OCI-LY3 (cell line): Measurements from ENCODE around the gene HIVEP3.

Experiments used
- EZH2phosphoT487 ChIP-seq: fragments of 200-600 bp; shearing (Covaris generic); IDR thresholded peaks from 2 replicates; pipeline ENCODE4 v1.6.1; 2018; ENCODE audit warnings: antibody characterized with exemption, mixed run types, low read depth
- TF ChIP-seq, protein P1 (sequence below): fragments of 200-600, 300-600 bp; sonication (generic); IDR thresholded peaks from 2 replicates; pipeline ENCODE4 v1.5.1; 2014; ENCODE audit warnings: antibody characterized with exemption, low read length, low read depth

GRCh38 chr1:41614818-41615217, 303.9 kb downstream of the HIVEP3 start:
- TF ChIP-seq, protein P1, sequence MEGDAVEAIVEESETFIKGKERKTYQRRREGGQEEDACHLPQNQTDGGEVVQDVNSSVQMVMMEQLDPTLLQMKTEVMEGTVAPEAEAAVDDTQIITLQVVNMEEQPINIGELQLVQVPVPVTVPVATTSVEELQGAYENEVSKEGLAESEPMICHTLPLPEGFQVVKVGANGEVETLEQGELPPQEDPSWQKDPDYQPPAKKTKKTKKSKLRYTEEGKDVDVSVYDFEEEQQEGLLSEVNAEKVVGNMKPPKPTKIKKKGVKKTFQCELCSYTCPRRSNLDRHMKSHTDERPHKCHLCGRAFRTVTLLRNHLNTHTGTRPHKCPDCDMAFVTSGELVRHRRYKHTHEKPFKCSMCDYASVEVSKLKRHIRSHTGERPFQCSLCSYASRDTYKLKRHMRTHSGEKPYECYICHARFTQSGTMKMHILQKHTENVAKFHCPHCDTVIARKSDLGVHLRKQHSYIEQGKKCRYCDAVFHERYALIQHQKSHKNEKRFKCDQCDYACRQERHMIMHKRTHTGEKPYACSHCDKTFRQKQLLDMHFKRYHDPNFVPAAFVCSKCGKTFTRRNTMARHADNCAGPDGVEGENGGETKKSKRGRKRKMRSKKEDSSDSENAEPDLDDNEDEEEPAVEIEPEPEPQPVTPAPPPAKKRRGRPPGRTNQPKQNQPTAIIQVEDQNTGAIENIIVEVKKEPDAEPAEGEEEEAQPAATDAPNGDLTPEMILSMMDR = no peak
- no peak for TF ChIP-seq EZH2phosphoT487
